ENCODE results near the gene NAA40. TPM values are rescaled to one million over a fixed set of nuclear protein-coding genes. Genes with fewer than 3 reads are reported as not detected.

Gene NAA40
- 6.5 and 20.8 TPM in 2 replicates for total RNA-seq

DNA sequence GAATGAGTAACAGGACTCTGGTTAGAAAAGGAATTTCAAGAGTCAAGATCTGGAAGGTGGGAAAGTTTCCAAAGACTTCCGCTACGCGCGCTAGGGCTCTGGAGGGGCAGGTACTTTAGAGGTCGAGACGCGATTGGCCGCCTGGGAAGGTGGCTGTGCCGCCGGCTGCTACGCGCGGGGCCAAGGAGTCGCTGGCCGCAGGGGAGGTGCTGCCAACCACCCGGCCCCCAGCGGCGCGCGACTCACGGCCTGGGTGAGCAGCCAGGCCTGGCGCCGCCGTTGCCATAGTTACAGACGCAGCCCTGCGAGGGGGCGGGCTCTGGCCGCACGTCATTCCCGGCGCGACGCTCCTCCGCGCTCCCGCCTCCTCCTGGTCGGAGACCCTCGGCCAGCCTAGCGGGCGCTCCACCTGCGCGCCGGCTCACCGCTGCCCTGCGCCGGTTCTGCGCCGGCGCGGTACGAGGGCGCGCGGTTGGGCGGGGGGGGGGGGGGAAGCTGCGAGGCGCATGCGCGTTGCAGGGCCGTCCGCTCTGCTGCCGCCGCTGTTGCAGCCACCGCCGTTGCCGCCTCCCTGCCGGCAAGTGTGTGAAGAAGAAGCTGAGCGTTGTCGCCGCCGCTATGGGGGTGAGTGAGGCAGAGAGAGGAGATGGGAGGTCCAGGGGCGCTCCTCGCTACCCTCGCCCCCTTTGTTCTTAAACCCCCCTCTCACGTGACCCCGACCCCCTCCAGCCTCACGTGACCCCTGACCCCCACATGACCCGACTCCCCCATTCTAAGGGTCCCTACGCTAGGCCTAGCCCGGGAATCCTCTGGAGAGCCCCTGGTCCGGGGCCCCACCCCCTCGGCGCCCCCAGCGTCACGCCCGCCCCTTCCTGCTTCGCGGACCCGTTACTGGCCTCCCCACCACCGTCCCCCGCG lies at the start of gene NAA40:
TSS of gene NAA40 (plus strand) at position 524 of the 918 bp plus-strand sequence. CDS start at position 619, 95 bp downstream.

DNA sequence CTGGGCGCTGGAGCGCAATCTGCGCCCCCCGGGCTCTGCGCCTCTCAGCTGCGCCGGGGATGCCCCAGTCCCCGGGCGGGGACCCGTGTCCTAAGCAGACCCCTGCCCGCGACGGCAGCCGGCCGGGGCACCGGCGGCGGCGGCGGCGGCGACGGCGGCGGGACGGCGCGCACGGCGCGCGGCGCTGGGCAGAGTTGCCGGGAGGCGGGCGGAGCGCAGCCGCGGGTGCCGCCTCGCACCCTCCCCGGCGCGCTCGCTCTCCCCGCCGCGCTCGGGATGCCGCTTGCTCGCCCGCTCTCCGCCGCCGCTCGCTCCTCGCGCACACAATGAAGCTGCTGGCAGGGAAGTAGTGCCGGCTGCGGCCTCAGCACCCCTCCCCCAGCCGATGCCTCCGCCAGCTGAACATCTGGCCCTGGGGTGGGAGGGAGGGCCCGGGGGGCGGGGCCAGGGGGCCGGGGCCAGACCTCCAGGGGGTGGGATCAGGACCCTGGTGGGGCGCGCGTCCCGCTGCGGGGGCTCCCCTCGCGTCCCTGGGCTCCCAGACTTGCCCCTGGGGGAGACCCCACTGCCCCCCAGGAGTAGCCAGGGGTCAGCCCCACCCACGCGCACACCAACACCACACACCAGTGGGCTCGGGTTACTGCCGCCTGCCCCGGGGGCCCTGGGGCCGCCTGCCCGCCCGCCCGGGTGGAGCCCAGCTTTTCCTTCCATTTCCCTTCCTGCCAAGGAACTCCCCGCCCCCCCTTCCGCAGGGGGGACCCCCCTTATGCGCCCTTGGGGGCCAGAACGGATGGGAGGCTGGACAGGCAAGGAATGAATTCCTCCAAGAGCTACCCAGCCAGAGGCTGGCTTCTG lies 21.7 kb upstream of the NAA40 start, which contains the start of gene RCOR2:
TSS of gene RCOR2 (minus strand) at position 328 of the 855 bp plus-strand sequence. CDS start 708 bp downstream, outside the sequence.

DNA sequence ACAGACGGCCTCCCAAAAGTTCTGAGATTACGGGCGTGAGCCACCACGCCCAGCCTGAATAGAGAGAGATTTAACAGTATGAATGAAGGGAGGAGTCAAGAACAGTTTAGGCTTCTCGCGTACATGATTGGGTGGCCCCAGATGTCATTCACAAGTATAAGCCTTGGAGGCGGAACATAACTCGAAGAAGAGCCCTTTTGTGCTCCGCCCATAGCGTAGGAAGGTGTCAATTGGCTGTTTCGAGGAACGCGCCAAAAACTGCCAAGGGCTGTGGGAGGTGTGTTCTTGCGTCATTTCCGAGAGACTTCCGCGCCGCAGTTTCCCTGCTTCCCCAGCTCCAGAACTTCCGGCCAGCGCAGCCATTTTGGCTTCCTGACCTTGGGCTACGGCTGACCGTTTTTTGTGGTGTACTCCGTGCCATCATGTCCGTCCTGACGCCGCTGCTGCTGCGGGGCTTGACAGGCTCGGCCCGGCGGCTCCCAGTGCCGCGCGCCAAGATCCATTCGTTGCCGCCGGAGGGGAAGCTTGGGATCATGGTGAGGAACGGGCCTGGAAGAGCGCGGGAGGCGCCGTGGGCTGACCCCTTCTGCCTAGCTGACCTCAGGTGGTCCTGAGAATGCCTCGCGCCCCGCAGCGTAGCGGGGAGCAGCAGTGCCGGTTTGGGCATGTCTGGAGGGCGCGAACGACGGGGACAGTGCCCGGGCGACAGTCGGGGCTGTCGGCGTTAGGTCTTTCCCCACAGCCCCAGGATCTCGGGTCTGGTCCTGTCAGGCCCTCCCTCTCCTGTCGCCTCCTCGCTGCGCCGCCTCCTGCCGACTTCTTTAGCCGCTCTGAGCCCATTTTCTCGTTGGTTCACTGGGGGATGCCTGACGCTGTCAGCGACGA lies 35.7 kb downstream of the NAA40 start, which contains the start of gene COX8A:
TSS of gene COX8A (plus strand) at position 362 of the 885 bp plus-strand sequence. CDS start at position 423, 61 bp downstream.

DNA sequence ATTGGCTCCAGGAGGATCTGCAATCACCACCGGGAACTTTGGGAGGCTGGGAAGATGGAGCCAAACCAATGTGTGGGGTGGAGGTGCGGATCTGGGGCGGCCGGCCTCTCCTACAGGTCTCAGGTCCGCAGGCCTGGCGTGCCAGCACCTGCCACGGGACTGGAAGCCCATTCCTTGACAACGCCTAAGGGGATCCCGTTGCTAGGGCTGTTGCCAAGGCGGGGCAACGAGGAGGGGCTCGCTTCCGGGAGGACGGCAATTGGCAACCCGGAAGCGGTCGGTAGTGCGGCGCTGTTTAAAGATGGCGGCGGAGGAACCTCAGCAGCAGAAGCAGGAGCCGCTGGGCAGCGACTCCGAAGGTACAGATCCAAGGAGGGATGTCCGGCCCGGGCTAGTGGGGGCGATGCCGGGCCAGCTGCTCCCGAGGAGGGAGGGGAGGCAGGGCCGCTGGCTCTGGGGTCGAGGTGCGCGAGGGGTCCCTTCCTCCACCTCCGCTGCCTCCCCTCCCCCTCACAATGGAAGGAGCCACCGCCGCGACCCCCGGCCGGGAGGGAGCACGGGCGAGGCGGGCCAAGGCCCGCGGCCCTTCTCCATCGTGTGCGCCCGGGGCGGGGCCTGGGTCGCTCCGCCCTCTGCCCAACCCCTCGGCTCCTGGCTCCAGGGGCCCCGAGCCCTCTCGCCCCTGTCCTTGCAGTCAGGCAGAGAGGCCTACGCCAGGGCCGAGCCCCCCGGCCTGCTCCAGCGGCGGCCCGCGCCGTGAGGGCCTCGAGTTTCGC lies 47.5 kb downstream of the NAA40 start, which contains the start of gene OTUB1:
TSS of gene OTUB1 (plus strand) at position 283 of the 776 bp plus-strand sequence. CDS start at position 302, 19 bp downstream.

Other genes with a start within 250 kb of the NAA40 start
- 10.7 and 10.8 TPM in 2 replicates for gene ZFTA, start 170.2 kb upstream of the NAA40 start, total RNA-seq
- gene SPINDOC, start 125.5 kb upstream of the NAA40 start, total RNA-seq, result 14.9 and 17.8 TPM in 2 replicates
- 6.2 and 16.0 TPM in 2 replicates for gene MARK2, start 99.9 kb upstream of the NAA40 start, total RNA-seq
- gene RCOR2, start 21.8 kb upstream of the NAA40 start, total RNA-seq, result 0.16 and 0.19 TPM in 2 replicates
- 202 and 382 TPM in 2 replicates for gene COX8A, start 35.6 kb downstream of the NAA40 start, total RNA-seq
- 46.6 and 50.3 TPM in 2 replicates for gene OTUB1, start 47.4 kb downstream of the NAA40 start, total RNA-seq
- not detected in 2 replicates for gene FLRT1, start 96.9 kb downstream of the NAA40 start, total RNA-seq
- gene MACROD1, start 227.1 kb downstream of the NAA40 start, total RNA-seq, result 18.3 and 34.4 TPM in 2 replicates
- gene STIP1, start 247.2 kb downstream of the NAA40 start, total RNA-seq, result 135 and 189 TPM in 2 replicates

Measured in bladder microvascular endothelial cell (primary cell).